Measurements from ENCODE around the gene CCDC92B.

The CCDC92B gene

DNA sequence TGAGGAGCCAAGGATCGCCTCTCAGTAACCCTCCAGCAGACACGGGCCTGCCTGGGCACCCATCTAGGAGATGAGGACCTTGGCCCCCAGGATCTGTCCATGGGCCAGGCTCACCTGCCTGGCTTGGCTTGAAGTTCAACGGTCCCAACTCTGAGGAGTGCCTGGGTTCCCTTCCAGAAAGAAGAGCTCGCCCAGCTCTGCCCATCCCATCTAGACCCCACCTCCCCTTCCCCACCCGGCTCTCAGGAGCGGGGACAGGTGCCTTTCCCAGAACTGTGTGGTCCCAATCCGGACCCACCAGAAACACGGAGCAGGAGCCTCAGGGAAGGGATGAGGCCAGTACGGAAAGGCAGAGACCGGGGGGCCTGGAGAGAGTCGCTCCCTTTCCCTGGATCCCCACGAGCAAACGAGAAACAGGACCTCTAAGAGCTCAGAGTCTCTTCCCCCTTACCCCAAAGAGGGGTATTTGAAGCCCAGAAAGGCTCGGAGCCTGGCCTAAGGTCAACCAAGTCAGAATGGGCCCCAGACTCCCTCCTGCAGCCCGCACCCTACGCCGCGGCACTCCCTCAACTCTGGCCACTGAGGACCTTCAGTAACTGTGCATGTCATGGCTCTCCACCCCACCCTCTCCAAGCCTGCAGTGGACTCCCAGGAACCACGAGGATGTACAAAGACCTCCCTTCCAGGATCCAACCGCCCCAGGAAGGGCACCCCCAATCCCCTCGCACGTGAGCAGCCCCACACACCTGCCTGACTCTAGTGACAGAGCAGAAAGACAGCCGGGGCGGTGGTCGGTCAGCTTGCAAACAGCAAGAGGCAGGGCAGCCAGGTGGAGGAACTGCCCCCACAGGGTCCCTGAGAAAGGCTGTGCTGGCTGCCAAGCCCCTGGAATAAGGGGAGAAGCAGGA is 43.3 kb downstream of the CCDC92B start:
- Histone ChIP-seq H3K27me3 (ENCODE audit: control insufficient read depth, insufficient read depth, low read length) (peaks cover 4% of the 10 kb centered on the region), H3K4me1 (ENCODE audit: control insufficient read depth, insufficient read depth, low read length) (peaks cover 20% of the 10 kb centered on the region), H3K36me3 (ENCODE audit: control insufficient read depth, insufficient read depth, low read length) (peaks cover 31% of the 10 kb centered on the region), H3K9ac (ENCODE audit: low read depth, low read length) (no peak overlapping the region), H3K9me3 (ENCODE audit: control insufficient read depth, insufficient read depth, low read length) (no peaks in the 10 kb centered on the region), H3K4me3 (ENCODE audit: low read depth, low read length) (no peak overlapping the region)

DNA sequence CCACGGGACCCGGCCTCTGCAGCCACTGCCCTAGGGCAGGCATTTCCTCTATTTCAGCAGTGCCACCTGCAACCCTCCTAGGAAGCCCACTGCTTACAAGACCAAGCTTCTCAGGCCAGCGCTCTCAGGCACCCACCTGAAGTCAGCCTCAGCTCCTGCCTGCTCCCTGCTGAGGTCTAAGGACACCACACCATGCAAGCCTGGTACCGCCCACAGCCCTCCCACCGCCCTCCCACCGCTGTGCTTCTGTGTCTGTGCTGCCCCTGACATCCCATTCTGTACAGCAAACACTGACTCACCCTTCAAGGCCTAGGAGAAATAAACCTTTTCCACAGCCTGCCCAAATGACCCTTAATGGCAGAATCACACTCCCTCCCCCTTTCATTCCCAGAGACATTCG is 44.2 kb downstream of the CCDC92B start:
- no peak overlapping the region for H3K4me3 ChIP-seq (ENCODE audit: low read depth, low read length)
- no peaks in the 10 kb centered on the region for H3K27me3 ChIP-seq (ENCODE audit: control insufficient read depth, insufficient read depth, low read length)
- no peaks in the 10 kb centered on the region for H3K9me3 ChIP-seq (ENCODE audit: control insufficient read depth, insufficient read depth, low read length)
- H3K9ac ChIP-seq (ENCODE audit: low read depth, low read length) = no peak overlapping the region
- peaks cover 15% of the 10 kb centered on the region for H3K4me1 ChIP-seq (ENCODE audit: control insufficient read depth, insufficient read depth, low read length)
- peaks cover 39% of the 10 kb centered on the region for H3K36me3 ChIP-seq (ENCODE audit: control insufficient read depth, insufficient read depth, low read length)

DNA sequence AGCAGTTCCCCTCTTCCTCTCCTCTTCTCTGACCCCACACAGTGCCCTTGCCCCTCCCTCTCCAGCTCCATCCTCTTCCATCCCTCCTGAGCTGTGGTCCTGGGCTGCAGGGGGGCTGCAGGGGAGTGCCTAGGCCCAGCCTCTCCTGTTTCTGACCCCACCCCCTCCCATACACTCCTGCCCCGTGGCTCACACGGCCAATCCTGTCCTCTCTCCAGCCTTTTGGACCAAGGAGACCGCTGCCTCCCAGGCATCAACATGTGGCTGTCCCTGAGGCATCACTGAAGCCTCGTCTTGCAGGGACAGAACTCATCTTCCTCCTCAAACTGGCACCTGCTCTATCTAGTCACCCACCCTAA is 44.6 kb downstream of the CCDC92B start:
- Histone ChIP-seq H3K9ac (ENCODE audit: low read depth, low read length) (no peak overlapping the region), H3K27me3 (ENCODE audit: control insufficient read depth, insufficient read depth, low read length) (no peaks in the 10 kb centered on the region), H3K4me1 (ENCODE audit: control insufficient read depth, insufficient read depth, low read length) (peaks cover 12% of the 10 kb centered on the region)

DNA sequence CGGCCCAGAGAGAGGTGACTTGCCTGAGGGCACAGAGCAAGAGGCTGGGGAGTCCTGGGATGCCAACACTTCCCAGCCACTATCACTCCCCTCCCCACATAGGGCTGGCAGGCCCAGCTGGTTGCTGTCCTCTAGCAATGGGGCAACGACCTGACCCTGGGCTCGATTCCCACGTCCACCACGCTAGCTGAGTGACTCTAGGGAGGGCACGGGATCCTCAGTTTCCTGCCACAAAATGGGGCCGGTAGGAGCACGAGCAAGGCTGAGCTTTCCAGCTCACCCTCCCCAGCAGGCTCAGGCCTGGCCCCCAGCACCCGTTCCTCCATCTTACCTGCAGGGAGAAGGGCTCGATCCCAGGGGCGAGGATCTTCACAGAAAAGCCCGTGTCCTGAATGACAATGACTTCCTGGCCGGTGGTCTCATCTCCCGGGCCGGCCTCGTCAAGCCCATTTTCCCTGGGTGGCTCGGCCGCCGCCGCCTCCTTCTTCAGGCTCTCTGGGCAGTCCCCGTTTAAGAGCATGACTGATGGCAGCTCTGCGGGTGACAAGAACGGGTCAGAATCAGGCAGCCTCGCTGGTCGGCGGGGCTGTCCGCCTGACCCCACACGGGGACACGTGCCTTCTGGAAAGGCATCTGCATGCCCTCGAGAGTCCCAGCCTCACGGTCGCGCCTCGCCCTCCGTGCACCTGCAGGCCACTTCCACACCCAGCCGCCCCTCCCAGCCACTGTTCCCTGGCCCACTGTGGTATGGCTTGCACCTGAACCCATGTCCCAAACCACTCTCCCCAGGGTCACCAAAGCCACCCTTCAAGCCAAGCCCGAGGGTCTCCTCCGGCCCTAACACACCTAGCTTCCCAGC is 45.2 kb downstream of the CCDC92B start:
- H3K4me3 ChIP-seq (ENCODE audit: low read depth, low read length) = no peak overlapping the region
- no peaks in the 10 kb centered on the region for H3K27me3 ChIP-seq (ENCODE audit: control insufficient read depth, insufficient read depth, low read length)
- H3K4me1 ChIP-seq (ENCODE audit: control insufficient read depth, insufficient read depth, low read length) = peaks cover 10% of the 10 kb centered on the region
- no peaks in the 10 kb centered on the region for H3K9me3 ChIP-seq (ENCODE audit: control insufficient read depth, insufficient read depth, low read length)
- no peak overlapping the region for H3K9ac ChIP-seq (ENCODE audit: low read depth, low read length)
- peaks cover 48% of the 10 kb centered on the region for H3K36me3 ChIP-seq (ENCODE audit: control insufficient read depth, insufficient read depth, low read length)

More for the DNA sequence above, 44.6 kb downstream of the CCDC92B start:
- H3K4me3 ChIP-seq (ENCODE audit: low read depth, low read length) = no peak overlapping the region
- no peaks in the 10 kb centered on the region for H3K9me3 ChIP-seq (ENCODE audit: control insufficient read depth, insufficient read depth, low read length)
- peaks cover 43% of the 10 kb centered on the region for H3K36me3 ChIP-seq (ENCODE audit: control insufficient read depth, insufficient read depth, low read length)

DNA sequence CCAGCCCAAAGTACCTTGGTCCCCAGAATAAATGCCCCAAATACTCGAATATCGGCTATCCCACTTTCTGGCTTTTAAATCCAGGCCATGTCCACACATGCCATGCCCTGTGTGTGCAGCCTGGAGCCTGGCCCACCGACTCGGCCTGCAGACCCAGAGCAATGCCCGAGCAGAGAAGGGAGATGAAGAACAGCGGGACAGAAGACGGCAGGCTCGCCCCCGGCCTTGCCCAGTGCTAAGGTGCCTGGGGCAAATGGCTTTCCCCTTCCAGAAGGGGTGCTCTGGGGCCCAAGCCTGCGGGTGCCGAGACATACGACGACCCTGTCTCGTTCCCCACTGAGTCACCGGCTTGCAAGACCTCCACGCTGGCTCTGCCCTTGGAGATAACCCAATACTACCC is 45.8 kb downstream of the CCDC92B start:
- Histone ChIP-seq H3K9ac (ENCODE audit: low read depth, low read length) (no peak overlapping the region), H3K27me3 (ENCODE audit: control insufficient read depth, insufficient read depth, low read length) (no peaks in the 10 kb centered on the region), H3K36me3 (ENCODE audit: control insufficient read depth, insufficient read depth, low read length) (peaks cover 52% of the 10 kb centered on the region), H3K4me1 (ENCODE audit: control insufficient read depth, insufficient read depth, low read length) (peaks cover 5% of the 10 kb centered on the region), H3K9me3 (ENCODE audit: control insufficient read depth, insufficient read depth, low read length) (no peaks in the 10 kb centered on the region), H3K4me3 (ENCODE audit: low read depth, low read length) (no peak overlapping the region)

DNA sequence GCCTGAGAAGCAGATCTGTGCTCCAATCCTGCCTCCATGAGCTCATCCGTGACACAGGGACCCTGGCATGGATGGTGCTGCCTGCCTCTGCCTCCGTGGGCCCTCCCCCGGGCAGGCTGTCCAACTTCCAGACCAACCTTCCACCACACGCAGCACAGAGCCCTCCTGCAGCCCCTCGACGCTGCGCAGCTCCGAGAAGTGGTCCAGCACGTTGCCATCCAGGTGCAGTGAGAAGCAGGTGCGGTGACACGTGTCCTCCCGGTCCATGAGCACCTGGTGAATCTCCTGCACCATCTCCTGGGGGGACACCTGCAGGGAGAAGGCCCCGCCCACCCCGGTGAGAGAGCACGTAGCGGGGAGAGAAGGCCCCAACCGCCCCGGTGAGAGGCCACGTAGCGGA is 46.3 kb downstream of the CCDC92B start:
- H3K9ac ChIP-seq (ENCODE audit: low read depth, low read length) = no peak overlapping the region
- no peaks in the 10 kb centered on the region for H3K9me3 ChIP-seq (ENCODE audit: control insufficient read depth, insufficient read depth, low read length)
- peaks cover 54% of the 10 kb centered on the region for H3K36me3 ChIP-seq (ENCODE audit: control insufficient read depth, insufficient read depth, low read length)
- H3K4me3 ChIP-seq (ENCODE audit: low read depth, low read length) = no peak overlapping the region
- no peaks in the 10 kb centered on the region for H3K27me3 ChIP-seq (ENCODE audit: control insufficient read depth, insufficient read depth, low read length)
- peaks cover 5% of the 10 kb centered on the region for H3K4me1 ChIP-seq (ENCODE audit: control insufficient read depth, insufficient read depth, low read length)

DNA sequence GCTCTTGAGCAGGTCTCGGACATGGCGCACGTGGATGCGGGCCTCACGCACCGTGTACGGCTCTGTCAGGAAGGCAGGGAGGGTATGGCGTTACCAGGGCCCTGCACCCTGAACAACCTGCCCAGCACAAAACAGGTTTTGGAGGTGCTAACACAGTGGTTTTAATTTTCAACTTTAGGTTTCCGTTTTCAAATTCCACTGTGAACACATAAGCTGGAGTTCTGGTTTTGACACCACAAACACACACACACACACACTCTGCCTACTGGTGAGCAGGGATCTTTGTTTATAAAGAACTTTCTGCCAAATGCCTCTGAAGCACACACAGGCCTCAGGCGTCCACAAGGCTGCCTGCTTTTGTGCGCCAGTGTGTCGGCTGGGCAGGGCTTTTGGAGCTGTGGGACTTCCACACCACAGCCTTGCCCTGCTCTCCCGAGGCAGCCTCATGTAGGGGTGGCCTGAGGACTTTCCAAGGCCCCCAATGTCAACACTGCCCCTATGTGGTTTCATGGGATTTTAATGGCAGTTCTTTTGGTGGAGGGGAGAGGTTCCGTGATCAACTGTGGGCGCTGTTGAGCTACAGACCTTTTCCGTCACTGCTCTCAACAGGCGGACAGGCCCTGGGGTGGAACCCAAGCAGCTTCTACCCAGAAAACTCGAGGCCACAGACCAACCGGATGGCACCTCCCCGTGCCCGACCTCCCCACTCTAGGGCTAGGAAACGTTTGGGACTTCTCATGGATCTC is 47.3 kb downstream of the CCDC92B start:
- Histone ChIP-seq H3K9ac (ENCODE audit: low read depth, low read length) (no peak overlapping the region), H3K4me3 (ENCODE audit: low read depth, low read length) (no peak overlapping the region), H3K27me3 (ENCODE audit: control insufficient read depth, insufficient read depth, low read length) (no peaks in the 10 kb centered on the region), H3K9me3 (ENCODE audit: control insufficient read depth, insufficient read depth, low read length) (no peaks in the 10 kb centered on the region), H3K4me1 (ENCODE audit: control insufficient read depth, insufficient read depth, low read length) (peaks cover 3% of the 10 kb centered on the region), H3K36me3 (ENCODE audit: control insufficient read depth, insufficient read depth, low read length) (peaks cover 61% of the 10 kb centered on the region)

DNA sequence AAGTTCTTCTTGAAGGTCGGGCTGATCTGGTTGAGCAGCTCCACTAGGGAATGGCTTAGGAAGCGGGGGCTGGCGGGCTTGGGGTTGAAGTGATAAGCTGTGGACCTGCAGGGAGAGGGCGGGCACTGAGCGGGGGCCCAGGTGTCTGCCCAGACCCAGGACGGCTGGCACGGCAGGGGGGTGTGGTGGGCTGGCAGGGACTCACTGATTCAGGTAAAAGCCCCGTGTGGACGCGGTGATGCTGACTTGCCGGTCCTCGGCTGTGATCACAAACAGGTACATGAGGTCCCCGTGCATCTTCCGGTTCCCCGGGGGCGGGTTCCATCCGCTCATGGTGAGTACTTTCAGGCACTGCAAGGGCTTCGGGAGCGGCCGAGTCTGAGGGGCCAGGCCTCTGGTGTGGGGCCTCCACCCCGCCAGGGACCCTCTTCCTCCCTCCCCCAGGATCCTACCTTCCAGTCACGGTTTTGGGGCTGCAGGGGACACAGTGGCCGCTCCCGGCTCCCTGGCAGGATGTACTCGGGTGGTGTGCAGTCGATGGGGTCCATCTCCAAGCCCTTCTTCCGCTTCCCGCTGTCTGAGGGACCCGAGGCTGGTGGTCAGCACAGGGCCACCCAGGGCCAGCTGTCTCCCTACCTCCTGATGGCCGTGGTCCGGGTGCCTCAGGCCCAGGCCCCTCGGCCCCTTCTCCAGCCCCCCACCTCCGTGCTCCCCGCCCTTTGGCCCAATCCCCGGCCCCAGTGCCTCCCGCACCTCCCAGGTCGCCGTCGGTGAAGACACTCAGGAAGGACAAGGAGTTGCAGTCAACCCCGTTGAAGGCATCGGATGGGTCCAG is 48.1 kb downstream of the CCDC92B start:
- H3K9ac ChIP-seq (ENCODE audit: low read depth, low read length) = no peak overlapping the region
- H3K36me3 ChIP-seq (ENCODE audit: control insufficient read depth, insufficient read depth, low read length) = peaks cover 69% of the 10 kb centered on the region
- H3K27me3 ChIP-seq (ENCODE audit: control insufficient read depth, insufficient read depth, low read length) = no peaks in the 10 kb centered on the region
- H3K4me3 ChIP-seq (ENCODE audit: low read depth, low read length) = no peak overlapping the region
- H3K9me3 ChIP-seq (ENCODE audit: control insufficient read depth, insufficient read depth, low read length) = no peaks in the 10 kb centered on the region
- H3K4me1 ChIP-seq (ENCODE audit: control insufficient read depth, insufficient read depth, low read length) = peaks cover 3% of the 10 kb centered on the region

DNA sequence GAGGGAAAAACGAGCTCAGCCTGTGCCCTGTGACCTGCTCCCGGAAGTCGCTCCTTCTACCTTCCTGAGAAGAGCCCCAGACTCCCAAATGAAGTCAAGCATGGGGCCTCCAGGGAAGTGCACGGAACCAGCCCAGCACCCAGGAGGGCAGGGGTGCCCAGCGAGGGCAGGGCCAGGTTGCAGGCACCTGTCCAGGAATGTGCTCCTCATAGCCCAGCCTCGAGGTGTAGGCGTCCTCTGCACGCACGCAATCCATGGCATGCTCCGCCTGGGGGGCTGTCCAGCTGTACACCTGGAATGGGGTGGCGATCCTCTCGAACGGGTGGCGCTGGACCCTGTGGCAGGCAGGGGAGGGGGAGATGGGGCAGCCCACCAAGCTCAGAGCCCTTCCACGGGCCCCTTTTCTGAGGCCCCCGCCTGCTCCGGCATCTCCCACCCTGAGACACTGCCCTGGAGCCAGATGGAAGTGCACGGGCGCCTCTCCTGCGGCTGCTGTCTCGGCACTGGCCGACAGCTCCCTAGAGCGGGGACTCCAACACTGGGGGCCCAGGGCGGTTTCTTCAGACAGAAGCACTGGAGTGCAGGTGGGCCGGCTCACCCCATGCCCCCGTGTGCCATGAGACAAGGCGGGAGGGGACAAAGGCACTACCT is 48.8 kb downstream of the CCDC92B start:
- H3K9me3 ChIP-seq (ENCODE audit: control insufficient read depth, insufficient read depth, low read length) = no peaks in the 10 kb centered on the region
- H3K36me3 ChIP-seq (ENCODE audit: control insufficient read depth, insufficient read depth, low read length) = peaks cover 76% of the 10 kb centered on the region
- no peak overlapping the region for H3K9ac ChIP-seq (ENCODE audit: low read depth, low read length)

DNA sequence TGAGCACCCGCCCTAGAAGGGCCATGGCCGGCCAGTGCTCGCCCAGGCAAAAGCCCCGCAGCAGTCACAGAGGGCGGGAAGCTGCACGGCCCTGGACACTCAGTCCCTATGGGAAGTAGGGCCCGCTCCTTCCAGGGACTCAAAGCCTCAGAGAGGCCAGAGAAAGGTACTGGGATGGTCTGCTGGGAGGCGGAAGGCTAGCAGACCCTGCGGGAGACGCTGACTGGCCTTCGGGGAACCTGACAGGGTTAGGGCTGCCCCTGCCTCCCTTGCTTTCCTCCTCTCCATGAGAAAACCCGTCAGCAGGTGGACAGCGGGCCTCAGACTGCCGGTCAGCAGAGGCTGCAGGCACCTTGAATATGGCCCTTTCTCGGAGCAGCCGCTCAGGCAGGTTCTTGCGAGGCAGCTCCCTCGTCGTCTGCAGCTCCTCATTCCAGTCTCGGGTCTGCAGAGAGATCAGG is 49.4 kb downstream of the CCDC92B start:
- H3K27me3 ChIP-seq (ENCODE audit: control insufficient read depth, insufficient read depth, low read length) = no peaks in the 10 kb centered on the region
- no peaks in the 10 kb centered on the region for H3K9me3 ChIP-seq (ENCODE audit: control insufficient read depth, insufficient read depth, low read length)
- no peak overlapping the region for H3K4me3 ChIP-seq (ENCODE audit: low read depth, low read length)
- peaks cover 81% of the 10 kb centered on the region for H3K36me3 ChIP-seq (ENCODE audit: control insufficient read depth, insufficient read depth, low read length)
- no peak overlapping the region for H3K9ac ChIP-seq (ENCODE audit: low read depth, low read length)
- no peaks in the 10 kb centered on the region for H3K4me1 ChIP-seq (ENCODE audit: control insufficient read depth, insufficient read depth, low read length)

More for the DNA sequence above, 48.8 kb downstream of the CCDC92B start:
- Histone ChIP-seq H3K4me1 (ENCODE audit: control insufficient read depth, insufficient read depth, low read length) (peaks cover 3% of the 10 kb centered on the region), H3K27me3 (ENCODE audit: control insufficient read depth, insufficient read depth, low read length) (no peaks in the 10 kb centered on the region), H3K4me3 (ENCODE audit: low read depth, low read length) (no peak overlapping the region)
